ENCODE results near the gene LRRC43.

GRCh38 chr12:122138181-122138580 is 44.7 kb upstream of the LRRC43 start:
- TF ChIP-seq, protein P1, sequence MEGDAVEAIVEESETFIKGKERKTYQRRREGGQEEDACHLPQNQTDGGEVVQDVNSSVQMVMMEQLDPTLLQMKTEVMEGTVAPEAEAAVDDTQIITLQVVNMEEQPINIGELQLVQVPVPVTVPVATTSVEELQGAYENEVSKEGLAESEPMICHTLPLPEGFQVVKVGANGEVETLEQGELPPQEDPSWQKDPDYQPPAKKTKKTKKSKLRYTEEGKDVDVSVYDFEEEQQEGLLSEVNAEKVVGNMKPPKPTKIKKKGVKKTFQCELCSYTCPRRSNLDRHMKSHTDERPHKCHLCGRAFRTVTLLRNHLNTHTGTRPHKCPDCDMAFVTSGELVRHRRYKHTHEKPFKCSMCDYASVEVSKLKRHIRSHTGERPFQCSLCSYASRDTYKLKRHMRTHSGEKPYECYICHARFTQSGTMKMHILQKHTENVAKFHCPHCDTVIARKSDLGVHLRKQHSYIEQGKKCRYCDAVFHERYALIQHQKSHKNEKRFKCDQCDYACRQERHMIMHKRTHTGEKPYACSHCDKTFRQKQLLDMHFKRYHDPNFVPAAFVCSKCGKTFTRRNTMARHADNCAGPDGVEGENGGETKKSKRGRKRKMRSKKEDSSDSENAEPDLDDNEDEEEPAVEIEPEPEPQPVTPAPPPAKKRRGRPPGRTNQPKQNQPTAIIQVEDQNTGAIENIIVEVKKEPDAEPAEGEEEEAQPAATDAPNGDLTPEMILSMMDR (IDR thresholded peaks at IDR 0.05): no peak
- TF ChIP-seq EP300 (IDR thresholded peaks at IDR 0.05; ENCODE audit: low read depth): no peak
- TF ChIP-seq POLR2A (IDR thresholded peaks at IDR 0.05): no peak
